WTC11 (cell line): Measurements from ENCODE around the gene NNMT. TPM values are rescaled to one million over a fixed set of nuclear protein-coding genes. Genes with fewer than 3 reads are reported as not detected.

Experiments used
- ATAC-seq: fragments of 200-7000 bp; cut with Tn5 transposase; 2 replicates; pipeline ENCODE4 v1.10.0; 2021; ENCODE audit warnings: mild to moderate bottlenecking, moderate library complexity
- CTCF ChIA-PET: fragments of 300-600 bp; sonication (Branson Sonifier 250); formaldehyde crosslinking; loops from one replicate; lab custom pipeline; 2021; ENCODE audit warnings: antibody characterized with exemption; lab: Charles Lee
- POLR2A ChIA-PET: fragments of 350-600 bp; sonication (Branson Sonifier 250); formaldehyde crosslinking; loops from one replicate; lab custom pipeline; 2021; ENCODE audit warnings: antibody characterized with exemption; lab: Charles Lee
- DNase-seq: peaks from one replicate; pipeline ENCODE4 v3.0.0; 2021; ENCODE audit warnings: low spot score
- H3K27ac Mint-ChIP-seq: 2 replicates; pipeline ENCODE4 v1.8.0; 2021; ENCODE audit warnings: mixed read lengths
- H3K27me3 Mint-ChIP-seq: 2 replicates; pipeline ENCODE4 v1.8.0; 2021; ENCODE audit warnings: low read depth, mild to moderate bottlenecking, moderate library complexity, mixed read lengths
- H3K36me3 Mint-ChIP-seq: 2 replicates; pipeline ENCODE4 v1.8.0; 2021; ENCODE audit warnings: mixed read lengths
- H3K4me1 Mint-ChIP-seq: 2 replicates; pipeline ENCODE4 v1.8.0; 2022; ENCODE audit warnings: mixed read lengths
- H3K4me3 Mint-ChIP-seq: 2 replicates; pipeline ENCODE4 v1.8.0; 2021; ENCODE audit warnings: mild to moderate bottlenecking, moderate library complexity, mixed read lengths
- H3K9me3 Mint-ChIP-seq: 2 replicates; pipeline ENCODE4 v1.8.0; 2021; ENCODE audit warnings: mixed read lengths
- ARID4B ChIP-seq: sonication (generic); formaldehyde crosslinking; IDR thresholded peaks from 2 replicates; pipeline ENCODE4 v1.8.0; 2023; ENCODE audit warnings: missing genetic modification reagents, mild to moderate bottlenecking, borderline replicate concordance
- CBFB ChIP-seq: sonication (generic); formaldehyde crosslinking; IDR thresholded peaks from 2 replicates; pipeline ENCODE4 v1.8.1; 2022; ENCODE audit warnings: mild to moderate bottlenecking, low read depth, missing genetic modification reagents
- E2F5 ChIP-seq: sonication (generic); formaldehyde crosslinking; IDR thresholded peaks from 2 replicates; pipeline ENCODE4 v1.8.1; 2022; ENCODE audit warnings: mild to moderate bottlenecking, moderate library complexity, missing genetic modification reagents
- EMX1 ChIP-seq: fragments of 250-450 bp; sonication (Bioruptor Pico); IDR thresholded peaks from 2 replicates; pipeline ENCODE4 v1.8.0; 2021; ENCODE audit warnings: mild to moderate bottlenecking
- HMGA2 ChIP-seq: fragments of 250-450 bp; sonication (Bioruptor Pico); IDR thresholded peaks from 2 replicates; pipeline ENCODE4 v1.4.0; 2021; ENCODE audit warnings: mild to moderate bottlenecking, moderate library complexity
- IRF2 ChIP-seq: sonication (generic); formaldehyde crosslinking; IDR thresholded peaks from 2 replicates; pipeline ENCODE4 v1.8.0; 2022; ENCODE audit warnings: low read depth, missing genetic modification reagents, borderline replicate concordance
- JUN ChIP-seq: sonication (generic); formaldehyde crosslinking; IDR thresholded peaks from 2 replicates; pipeline ENCODE4 v1.8.0; 2023; ENCODE audit warnings: mild to moderate bottlenecking, missing genetic modification reagents
- PREB ChIP-seq: sonication (generic); formaldehyde crosslinking; IDR thresholded peaks from 2 replicates; pipeline ENCODE4 v1.8.1; 2022; ENCODE audit warnings: mild to moderate bottlenecking, missing genetic modification reagents, moderate library complexity, borderline replicate concordance
- RORB ChIP-seq: fragments of 250-450 bp; sonication (Bioruptor Pico); IDR thresholded peaks from 2 replicates; pipeline ENCODE4 v1.9.0; 2021; ENCODE audit warnings: mild to moderate bottlenecking
- TCF7 ChIP-seq: sonication (generic); formaldehyde crosslinking; IDR thresholded peaks from 2 replicates; pipeline ENCODE4 v1.8.0; 2022; ENCODE audit warnings: mild to moderate bottlenecking, low read depth, missing genetic modification reagents, moderate library complexity
- ZNF138 ChIP-seq: sonication (generic); formaldehyde crosslinking; conservative IDR thresholded peaks from 2 replicates; pipeline ENCODE4 v1.8.1; 2022; ENCODE audit warnings: mild to moderate bottlenecking, moderate library complexity, missing genetic modification reagents
- ZSCAN18 ChIP-seq: fragments of 250-450 bp; sonication (Bioruptor Pico); IDR thresholded peaks from 2 replicates; pipeline ENCODE4 v2.1.2; 2022; ENCODE audit warnings: mild to moderate bottlenecking, moderate library complexity
- total RNA-seq: library from RNA; stranded (reverse); gene quantifications from 3 replicates; pipeline ENCODE4 v1.2.3, GENCODE V29; 2021
- TF ChIP-seq, protein P1 (sequence below): sonication (generic); formaldehyde crosslinking; IDR thresholded peaks from 2 replicates; pipeline ENCODE4 v1.8.1; 2023; ENCODE audit warnings: mild to moderate bottlenecking, missing genetic modification reagents, moderate library complexity
- TF ChIP-seq, protein P2 (sequence below): fragments of 250-450 bp; sonication (Bioruptor Pico); IDR thresholded peaks from 2 replicates; pipeline ENCODE4 v1.9.0; 2021; ENCODE audit warnings: mild to moderate bottlenecking
- TF ChIP-seq, protein P3 (sequence below): sonication (generic); formaldehyde crosslinking; IDR thresholded peaks from 2 replicates; pipeline ENCODE4 v1.8.0; 2022; ENCODE audit warnings: mild to moderate bottlenecking, missing genetic modification reagents
- TF ChIP-seq, protein P4 (sequence below): sonication (generic); formaldehyde crosslinking; conservative IDR thresholded peaks from 2 replicates; pipeline ENCODE4 v1.8.1; 2022; ENCODE audit warnings: mild to moderate bottlenecking, missing genetic modification reagents
- TF ChIP-seq, protein P5 (sequence below): sonication (generic); formaldehyde crosslinking; IDR thresholded peaks from 2 replicates; pipeline ENCODE4 v1.8.1; 2023; ENCODE audit warnings: mild to moderate bottlenecking, missing genetic modification reagents
- TF ChIP-seq, protein P6 (sequence below): fragments of 250-450 bp; sonication (Bioruptor Pico); IDR thresholded peaks from 2 replicates; pipeline ENCODE4 v1.9.0; 2021; ENCODE audit warnings: moderate library complexity, mild to moderate bottlenecking, inconsistent platforms, borderline replicate concordance

Gene NNMT
- total RNA-seq, 1 experiment from 2014 or later = 0.50 TPM

GRCh38 chr11:114275280-114275679 is 20.9 kb upstream of the NNMT start (continued):
- TF ChIP-seq, protein P1, sequence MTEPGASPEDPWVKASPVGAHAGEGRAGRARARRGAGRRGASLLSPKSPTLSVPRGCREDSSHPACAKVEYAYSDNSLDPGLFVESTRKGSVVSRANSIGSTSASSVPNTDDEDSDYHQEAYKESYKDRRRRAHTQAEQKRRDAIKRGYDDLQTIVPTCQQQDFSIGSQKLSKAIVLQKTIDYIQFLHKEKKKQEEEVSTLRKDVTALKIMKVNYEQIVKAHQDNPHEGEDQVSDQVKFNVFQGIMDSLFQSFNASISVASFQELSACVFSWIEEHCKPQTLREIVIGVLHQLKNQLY (CRISPR knock-in tag) = no peak
- TF ChIP-seq TCF7 (CRISPR knock-in tag) = no peak

- ATAC-seq (no peak), DNase-seq (no peak)
- Mint-ChIP-seq H3K27me3 (peaks cover 6% of the 10 kb centered on the region), H3K27ac (no peak overlapping the region), H3K36me3 (no peaks in the 10 kb centered on the region), H3K9me3 (peaks cover 4% of the 10 kb centered on the region), H3K4me3 (no peak overlapping the region), H3K4me1 (peaks cover 4% of the 10 kb centered on the region; the same call in 1 of the 2 replicates)
- TF ChIP-seq HMGA2 (CRISPR knock-in tag) (no peak), JUN (CRISPR knock-in tag) (no peak), RORB (CRISPR knock-in tag) (no peak), CBFB (CRISPR knock-in tag) (no peak), ZNF138 (no peak), IRF2 (CRISPR knock-in tag) (no peak), PREB (CRISPR knock-in tag) (no peak), EMX1 (CRISPR knock-in tag) (no peak)
- TF ChIP-seq, protein P2, sequence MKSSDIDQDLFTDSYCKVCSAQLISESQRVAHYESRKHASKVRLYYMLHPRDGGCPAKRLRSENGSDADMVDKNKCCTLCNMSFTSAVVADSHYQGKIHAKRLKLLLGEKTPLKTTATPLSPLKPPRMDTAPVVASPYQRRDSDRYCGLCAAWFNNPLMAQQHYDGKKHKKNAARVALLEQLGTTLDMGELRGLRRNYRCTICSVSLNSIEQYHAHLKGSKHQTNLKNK (CRISPR knock-in tag) = no peak
- TF ChIP-seq, protein P3, sequence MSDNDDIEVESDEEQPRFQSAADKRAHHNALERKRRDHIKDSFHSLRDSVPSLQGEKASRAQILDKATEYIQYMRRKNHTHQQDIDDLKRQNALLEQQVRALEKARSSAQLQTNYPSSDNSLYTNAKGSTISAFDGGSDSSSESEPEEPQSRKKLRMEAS (CRISPR knock-in tag) = no peak
- ChIA-PET CTCF (interaction anchor here (2.8 kb wide), 1 partner anchor 15 kb away, joined by 10 read pairs; no protein-coding TSS in a partner anchor), POLR2A (no interaction called here)
Observed at GRCh38 chr11:114276077-114276476, 20.1 kb upstream of the NNMT start.

- Mint-ChIP-seq H3K9me3 (peaks cover 4% of the 10 kb centered on the region; the same call in 1 of the 2 replicates), H3K4me1 (peaks cover 5% of the 10 kb centered on the region; the same call in 1 of the 2 replicates), H3K36me3 (no peaks in the 10 kb centered on the region), H3K27ac (no peak overlapping the region), H3K4me3 (no peak overlapping the region), H3K27me3 (no peaks in the 10 kb centered on the region; the same call in 1 of the 2 replicates)
- ChIA-PET POLR2A (no interaction called here), CTCF (interaction anchor here (1.6 to 1.9 kb wide), 2 partner anchors 16 to 62 kb away, joined by 4 to 5 read pairs; no protein-coding TSS in a partner anchor)
- no peak for ATAC-seq
- DNase-seq = no peak
- TF ChIP-seq, protein P4, sequence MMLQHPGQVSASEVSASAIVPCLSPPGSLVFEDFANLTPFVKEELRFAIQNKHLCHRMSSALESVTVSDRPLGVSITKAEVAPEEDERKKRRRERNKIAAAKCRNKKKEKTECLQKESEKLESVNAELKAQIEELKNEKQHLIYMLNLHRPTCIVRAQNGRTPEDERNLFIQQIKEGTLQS = no peak
- TF ChIP-seq, protein P5, sequence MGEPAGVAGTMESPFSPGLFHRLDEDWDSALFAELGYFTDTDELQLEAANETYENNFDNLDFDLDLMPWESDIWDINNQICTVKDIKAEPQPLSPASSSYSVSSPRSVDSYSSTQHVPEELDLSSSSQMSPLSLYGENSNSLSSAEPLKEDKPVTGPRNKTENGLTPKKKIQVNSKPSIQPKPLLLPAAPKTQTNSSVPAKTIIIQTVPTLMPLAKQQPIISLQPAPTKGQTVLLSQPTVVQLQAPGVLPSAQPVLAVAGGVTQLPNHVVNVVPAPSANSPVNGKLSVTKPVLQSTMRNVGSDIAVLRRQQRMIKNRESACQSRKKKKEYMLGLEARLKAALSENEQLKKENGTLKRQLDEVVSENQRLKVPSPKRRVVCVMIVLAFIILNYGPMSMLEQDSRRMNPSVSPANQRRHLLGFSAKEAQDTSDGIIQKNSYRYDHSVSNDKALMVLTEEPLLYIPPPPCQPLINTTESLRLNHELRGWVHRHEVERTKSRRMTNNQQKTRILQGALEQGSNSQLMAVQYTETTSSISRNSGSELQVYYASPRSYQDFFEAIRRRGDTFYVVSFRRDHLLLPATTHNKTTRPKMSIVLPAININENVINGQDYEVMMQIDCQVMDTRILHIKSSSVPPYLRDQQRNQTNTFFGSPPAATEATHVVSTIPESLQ (CRISPR knock-in tag) = no peak
- TF ChIP-seq ZSCAN18 (CRISPR knock-in tag) (no peak), ARID4B (CRISPR knock-in tag) (no peak), E2F5 (no peak)
- TF ChIP-seq, protein P6, sequence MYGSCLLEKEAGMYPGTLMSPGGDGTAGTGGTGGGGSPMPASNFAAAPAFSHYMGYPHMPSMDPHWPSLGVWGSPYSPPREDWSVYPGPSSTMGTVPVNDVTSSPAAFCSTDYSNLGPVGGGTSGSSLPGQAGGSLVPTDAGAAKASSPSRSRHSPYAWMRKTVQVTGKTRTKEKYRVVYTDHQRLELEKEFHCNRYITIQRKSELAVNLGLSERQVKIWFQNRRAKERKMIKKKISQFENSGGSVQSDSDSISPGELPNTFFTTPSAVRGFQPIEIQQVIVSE = no peak
Observed at GRCh38 chr11:114277637-114278341, 18.4 kb upstream of the NNMT start.
